NK-92 (cell line): ENCODE results near the gene SCN9A.
"Not testable (repeated sequence)": the region's sequence is repeated elsewhere in the genome, so short reads cannot be mapped to it uniquely, and the experiment has no call there.

Experiments used
- DNase-seq: peaks from one replicate; lab custom pipeline; 2025; ENCODE audit not compliant: unreplicated experiment; lab: John Stamatoyannopoulos, UW

SCN9A gene

GRCh38 chr2:166249318-166249717, 126.4 kb downstream of the SCN9A start:
- no peak for DNase-seq

- DNase-seq = no peak
These were observed 128.8 kb downstream of the SCN9A start for GRCh38 chr2:166246901-166247300.

GRCh38 chr2:166242309-166242708, 133.4 kb downstream of the SCN9A start:
- no peak for DNase-seq

- no peak for DNase-seq
These were observed 135.1 kb downstream of the SCN9A start for GRCh38 chr2:166240387-166241313.

GRCh38 chr2:166239548-166239947, 136.2 kb downstream of the SCN9A start:
- no peak for DNase-seq

GRCh38 chr2:166238176-166238575, 137.6 kb downstream of the SCN9A start:
- no peak for DNase-seq

- DNase-seq = no peak
These were observed 141.5 kb downstream of the SCN9A start for GRCh38 chr2:166234112-166234846.

GRCh38 chr2:166233244-166233643, 142.5 kb downstream of the SCN9A start:
- no peak for DNase-seq

GRCh38 chr2:166230724-166231070, 145.0 kb downstream of the SCN9A start:
- no peak for DNase-seq

GRCh38 chr2:166230024-166230723, 145.6 kb downstream of the SCN9A start:
- DNase-seq = no peak

- no peak for DNase-seq
These were observed 146.1 kb downstream of the SCN9A start for GRCh38 chr2:166229678-166230023.

GRCh38 chr2:166224197-166224596, 151.5 kb downstream of the SCN9A start:
- DNase-seq = no peak

- no peak for DNase-seq
These were observed 152.4 kb downstream of the SCN9A start for GRCh38 chr2:166223298-166223697.

GRCh38 chr2:166211079-166211478, 164.7 kb downstream of the SCN9A start:
- DNase-seq = no peak

GRCh38 chr2:166209944-166210343, 165.8 kb downstream of the SCN9A start:
- DNase-seq = not testable (repeated sequence)

GRCh38 chr2:166209367-166209766, 166.4 kb downstream of the SCN9A start:
- DNase-seq = not testable (repeated sequence)

GRCh38 chr2:166206153-166206552, 169.6 kb downstream of the SCN9A start:
- DNase-seq = not testable (repeated sequence)

- DNase-seq = no peak
These were observed 173.0 kb downstream of the SCN9A start for GRCh38 chr2:166202778-166203177.

- no peak for DNase-seq
These were observed 178.3 kb downstream of the SCN9A start for GRCh38 chr2:166197446-166197845.

- DNase-seq = no peak
These were observed 182.3 kb downstream of the SCN9A start for GRCh38 chr2:166193407-166193806.

- DNase-seq = no peak
These were observed 187.7 kb downstream of the SCN9A start for GRCh38 chr2:166188084-166188483.

GRCh38 chr2:166184789-166185188, 191.0 kb downstream of the SCN9A start:
- DNase-seq = no peak
